ENCODE results near the gene ERCC1.
"Not testable (repeated sequence)": the region's sequence is repeated elsewhere in the genome, so short reads cannot be mapped to it uniquely, and the experiment has no call there.

The ERCC1 gene

GRCh38 chr19:45451850-45452387 is 28.2 kb upstream of the ERCC1 start:
- DNase-seq = no peak

GRCh38 chr19:45451131-45451849 is 27.6 kb upstream of the ERCC1 start:
- no peak for DNase-seq

DNA sequence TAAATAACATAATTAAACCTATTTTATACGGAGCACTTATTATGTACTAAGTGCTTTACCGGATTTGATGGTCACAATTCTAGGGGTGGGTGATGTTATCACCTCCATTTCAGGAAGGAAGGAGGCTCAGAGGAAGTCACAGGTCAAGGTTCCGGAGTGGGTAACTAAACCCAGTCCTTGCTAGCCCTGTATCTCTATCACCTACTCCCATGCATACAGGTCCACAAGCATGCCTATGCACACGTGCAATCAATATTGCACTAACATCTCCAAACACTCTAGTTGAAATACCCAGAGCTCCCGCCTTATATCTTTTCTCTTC is 26.3 kb upstream of the ERCC1 start:
- no peak for DNase-seq

DNA sequence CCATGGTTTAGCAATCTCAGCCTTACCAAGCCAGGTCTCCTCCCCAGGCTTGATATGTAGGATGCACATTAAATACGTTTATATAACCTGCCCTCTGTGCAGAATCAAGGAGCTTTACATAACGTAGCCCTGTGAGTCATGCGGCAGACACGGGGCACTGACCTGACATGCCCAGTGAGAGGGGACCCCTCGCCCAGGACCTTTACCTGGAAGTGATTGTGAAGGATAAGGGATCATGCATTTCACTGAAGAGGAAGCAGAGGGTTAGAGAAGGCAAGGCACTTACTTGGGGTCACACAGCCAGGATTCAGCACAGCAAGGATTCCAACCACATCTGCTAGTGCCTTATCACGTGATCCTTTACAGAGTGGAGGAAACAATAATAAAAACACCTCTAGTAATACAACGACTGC is 25.2 kb upstream of the ERCC1 start:
- DNase-seq = no peak

DNA sequence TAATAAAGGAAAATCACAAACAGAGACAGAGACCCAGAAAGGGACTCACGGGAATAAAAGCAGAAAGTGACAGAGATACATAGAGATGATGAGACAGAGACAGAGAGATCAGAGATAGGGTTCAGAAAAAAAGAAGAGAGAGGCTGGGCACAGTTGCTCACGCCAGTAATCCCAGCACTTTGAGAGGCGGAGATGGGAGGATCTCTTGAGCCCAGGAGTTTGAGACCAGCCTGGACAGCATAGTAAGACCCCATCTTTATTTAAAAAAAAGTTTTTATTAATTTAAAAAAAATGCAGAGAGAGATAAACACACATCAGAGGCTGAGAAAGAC is 24.7 kb upstream of the ERCC1 start:
- no peak for DNase-seq

DNA sequence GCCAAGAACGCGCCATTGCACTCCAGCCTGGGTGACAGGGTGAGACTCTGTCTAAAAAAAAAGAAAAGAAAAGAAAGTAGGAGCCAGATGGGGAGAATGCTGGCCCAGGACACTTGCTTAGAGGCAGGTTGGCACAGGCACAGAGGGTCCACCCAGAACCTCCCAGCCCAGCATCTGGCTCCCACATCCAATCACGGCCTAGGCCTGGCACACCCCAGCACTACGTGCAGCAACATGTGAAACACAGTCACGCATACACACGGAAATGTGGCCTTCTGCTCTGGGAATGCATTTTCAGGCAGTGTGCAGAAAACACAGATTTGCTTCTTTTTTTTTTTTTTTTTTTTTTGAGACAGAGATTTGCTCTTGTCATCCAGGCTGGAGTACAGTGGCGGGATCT is 23.2 kb upstream of the ERCC1 start:
- DNase-seq = no peak

DNA sequence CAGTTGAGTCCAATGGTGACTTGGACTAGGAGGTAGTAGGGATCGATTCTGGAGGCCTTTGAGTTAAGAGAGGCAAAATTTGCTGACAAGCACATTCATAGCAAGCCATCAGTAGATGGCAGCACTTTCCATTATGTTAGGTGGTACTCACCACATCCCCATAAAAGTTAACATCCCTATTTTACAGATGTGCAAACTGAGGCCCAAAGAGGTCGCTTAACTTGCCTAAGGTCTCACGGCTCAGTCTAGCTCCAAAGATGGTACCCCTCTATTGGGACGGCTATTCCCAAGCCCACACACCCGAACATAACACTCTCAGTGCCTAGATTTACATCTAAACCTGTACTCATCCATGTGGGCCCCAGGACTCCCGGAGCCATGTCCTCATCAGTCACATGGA is 22.6 kb upstream of the ERCC1 start:
- DNase-seq = no peak

DNA sequence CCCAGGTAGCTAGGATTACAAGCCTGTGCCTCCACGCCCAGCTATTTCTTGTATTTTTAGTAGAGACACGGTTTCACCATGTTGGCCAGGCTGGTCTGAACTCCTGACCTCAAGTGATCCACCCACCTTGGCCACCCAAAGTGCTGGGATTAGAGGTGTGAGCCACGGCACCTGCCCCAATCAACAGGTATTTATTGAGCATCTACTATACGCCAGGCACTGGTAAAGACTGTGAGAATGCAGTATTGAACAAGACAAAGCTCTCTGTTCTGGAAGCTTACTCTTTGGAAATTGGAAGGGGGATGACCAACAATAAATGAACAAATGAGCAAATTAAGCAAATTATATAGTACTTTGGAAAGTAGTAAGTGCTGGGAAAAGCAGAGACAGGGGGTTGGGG is 21.4 kb upstream of the ERCC1 start:
- DNase-seq = no peak

DNA sequence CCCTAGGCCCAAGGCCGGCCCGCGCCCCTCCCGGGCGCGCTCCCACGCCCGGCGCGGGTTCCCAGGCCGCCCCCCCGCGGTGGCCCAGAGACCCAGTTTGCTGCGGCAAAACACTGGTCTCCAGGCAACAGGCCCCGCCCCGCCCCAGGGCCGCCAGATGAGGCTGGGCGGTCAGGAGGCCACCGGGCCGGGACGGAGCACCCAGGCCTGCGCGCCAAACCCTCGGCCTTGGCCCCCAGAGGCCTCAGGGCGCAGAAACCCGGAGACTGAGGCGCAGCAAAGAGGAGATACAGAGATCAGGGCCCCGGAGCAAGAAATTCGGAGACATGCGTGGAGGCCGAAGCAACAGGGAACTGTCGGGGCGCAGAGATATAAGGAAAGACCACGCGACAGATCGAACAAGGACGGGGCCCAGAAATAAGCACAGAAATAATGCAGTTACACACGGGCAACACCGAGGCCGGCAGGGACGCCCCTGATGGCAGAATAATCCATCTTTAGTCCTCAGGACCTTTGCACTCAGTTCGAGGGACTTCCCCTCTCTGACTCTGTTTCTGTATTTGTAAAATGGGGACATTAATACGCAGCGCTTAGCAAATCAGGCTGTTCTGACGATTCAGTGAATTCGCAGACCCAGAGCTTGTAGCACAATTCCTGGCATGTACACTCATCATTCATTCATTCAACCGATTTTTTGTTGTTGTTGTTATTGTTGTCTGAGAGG is 20.8 kb upstream of the ERCC1 start:
- peak; percentile 81 for DNase-seq

- DNase-seq = peak; percentile 66
Observed at GRCh38 chr19:45443462-45444317, 20.0 kb upstream of the ERCC1 start.

- peak; percentile 32 for DNase-seq
Observed at GRCh38 chr19:45442778-45443461, 19.2 kb upstream of the ERCC1 start.

- DNase-seq = no peak
Observed at GRCh38 chr19:45442408-45442777, 18.7 kb upstream of the ERCC1 start.

DNA sequence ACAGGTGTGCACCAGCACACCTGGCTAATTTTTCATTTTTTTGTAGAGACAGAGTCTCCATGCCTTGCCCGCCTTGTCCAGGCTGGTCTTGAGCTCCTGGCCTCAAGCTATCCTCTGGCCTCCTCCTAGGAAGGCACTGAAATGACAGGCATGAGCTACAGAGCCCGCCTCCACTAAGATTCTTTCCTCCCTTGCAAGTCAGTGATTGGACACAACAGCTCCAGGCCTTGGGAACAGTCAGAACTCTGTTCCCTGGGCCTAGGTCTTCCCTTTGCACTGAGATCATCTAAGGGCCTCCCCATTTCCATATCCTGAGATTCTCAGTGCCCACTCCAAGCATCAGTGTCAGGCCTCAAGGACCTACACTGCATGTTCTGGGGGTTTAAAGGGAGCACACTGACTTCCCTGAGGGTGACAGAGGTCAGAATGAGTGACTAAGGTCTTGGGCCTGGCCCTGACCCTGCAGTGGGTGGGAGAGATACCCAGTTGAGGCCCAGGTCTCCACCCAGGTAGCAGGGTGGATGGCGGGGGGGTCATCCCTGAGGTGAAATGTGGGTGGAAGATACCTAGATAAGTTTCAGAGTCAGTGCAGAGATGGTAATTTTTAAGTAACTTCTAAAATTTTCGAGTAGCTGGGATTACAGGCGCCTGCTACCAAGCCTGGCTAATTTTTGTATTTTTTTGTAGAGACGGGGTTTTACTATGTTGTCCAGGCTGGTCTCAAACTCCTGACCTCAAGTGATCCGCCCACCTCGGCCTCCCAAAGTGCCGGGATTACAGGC is 17.3 kb upstream of the ERCC1 start:
- DNase-seq = no peak

DNA sequence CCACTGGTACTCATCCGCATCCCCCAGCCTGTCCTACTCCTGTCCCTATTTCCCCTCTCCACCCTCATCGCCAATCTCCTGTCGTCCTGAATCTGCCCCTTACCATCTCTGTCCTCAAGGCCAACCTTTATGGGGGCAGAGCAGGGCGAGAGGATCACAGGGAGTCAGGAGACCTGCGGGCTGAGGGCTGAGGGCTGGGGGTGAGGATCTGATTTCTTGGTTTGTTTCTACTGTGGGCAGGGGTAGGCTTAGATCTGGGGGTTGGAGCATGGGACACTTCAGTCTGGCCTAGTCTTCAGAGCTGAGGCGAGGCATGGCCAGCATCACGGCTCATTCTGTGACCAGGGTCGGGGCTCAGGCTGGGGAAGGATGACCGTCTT is 16.5 kb upstream of the ERCC1 start:
- DNase-seq = no peak

DNA sequence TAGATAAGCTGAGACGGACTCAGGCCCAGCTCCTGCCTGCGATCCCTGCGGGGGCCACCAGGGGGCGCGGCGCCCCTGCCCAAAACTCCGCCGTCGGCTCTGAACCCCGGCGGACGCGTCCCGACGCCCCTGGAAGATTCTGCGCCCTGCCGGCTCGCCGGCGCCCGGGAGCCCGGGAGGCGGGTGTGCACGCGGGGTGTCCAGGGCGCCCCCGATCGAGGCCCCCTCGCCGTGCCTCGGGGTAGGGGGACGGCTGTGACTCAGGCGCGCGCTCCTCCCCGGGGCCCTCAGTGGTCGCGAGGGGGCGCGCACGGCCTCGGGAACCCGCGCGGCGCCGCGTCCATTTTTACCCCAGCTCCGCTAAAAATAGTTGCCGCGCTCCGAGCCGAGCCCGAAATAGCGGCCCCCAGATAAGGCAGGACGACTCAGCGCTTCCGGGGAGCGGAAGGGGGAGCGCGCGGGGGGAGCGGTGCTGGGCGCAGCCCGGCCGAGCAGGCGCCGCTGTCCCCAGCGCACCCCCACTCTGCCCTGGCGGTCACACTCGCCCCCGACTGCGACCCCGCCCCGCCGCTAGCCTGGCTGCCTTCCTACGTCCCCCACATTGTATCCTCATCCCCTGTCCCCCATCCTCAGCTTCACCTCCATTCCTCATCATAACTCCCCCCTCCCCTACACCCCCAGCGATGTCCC is 16.0 kb upstream of the ERCC1 start:
- DNase-seq = peak; percentile 88

DNA sequence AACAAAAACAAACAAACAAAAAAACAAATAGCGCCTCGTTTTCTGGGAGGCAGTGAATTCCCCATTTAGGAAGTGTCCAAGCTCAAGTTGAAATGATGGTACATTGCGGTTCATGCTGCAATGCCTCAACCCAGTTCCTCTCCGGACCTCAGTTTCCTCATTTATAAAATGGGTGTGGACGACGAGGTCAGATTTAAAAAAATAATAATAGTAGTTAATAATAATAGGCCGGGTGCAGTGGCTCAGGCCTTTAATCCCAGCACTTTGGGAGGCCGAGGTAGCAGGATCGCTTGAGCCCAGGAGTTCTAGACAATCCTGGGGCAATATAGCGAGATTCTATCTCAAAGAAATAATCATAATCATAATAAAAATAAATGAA is 15.5 kb upstream of the ERCC1 start:
- DNase-seq = no peak

- DNase-seq = no peak
Observed at GRCh38 chr19:45437328-45437727, 13.6 kb upstream of the ERCC1 start.

- not testable (repeated sequence) for DNase-seq
Observed at GRCh38 chr19:45432543-45432942, 8.8 kb upstream of the ERCC1 start.

DNA sequence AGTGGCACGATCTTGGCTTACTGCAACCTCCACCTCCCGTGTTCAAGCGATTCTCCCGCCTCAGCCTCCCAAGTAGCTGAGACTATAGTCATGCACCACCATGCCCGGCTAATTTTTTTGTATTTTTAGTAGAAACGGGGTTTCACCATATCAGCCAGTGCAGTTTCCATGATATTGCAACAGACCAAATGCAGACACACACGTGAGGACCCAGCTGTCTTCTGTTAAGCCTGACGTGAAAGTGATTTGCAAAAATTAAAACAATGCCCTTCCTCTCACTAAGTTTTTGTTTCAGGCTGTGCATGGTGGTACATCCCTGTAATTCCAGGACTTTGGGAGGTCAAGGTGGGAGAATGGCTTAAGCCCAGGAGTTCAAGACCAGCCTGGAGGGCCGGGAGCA is 7.3 kb upstream of the ERCC1 start:
- DNase-seq = not testable (repeated sequence)

DNA sequence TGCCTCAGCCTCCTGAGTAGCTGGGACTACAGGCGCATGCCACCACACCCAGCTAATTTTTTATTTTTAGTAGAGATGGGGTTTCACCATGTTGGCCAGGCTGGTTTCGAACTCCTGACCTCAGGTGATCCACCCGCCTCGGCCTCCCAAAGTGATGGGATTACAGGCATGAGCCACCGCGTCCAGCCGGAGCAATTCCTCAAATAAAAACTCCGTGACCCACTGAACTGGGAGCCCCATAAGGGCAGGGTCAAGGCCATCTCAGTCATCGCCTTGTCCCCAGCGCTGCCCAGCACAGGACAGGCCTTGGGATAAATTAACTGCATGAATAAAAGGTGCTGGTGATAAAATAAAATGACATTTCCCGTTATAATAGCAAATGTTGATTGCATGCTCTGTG is 6.2 kb upstream of the ERCC1 start:
- DNase-seq = not testable (repeated sequence)

- DNase-seq = no peak
Observed at GRCh38 chr19:45428384-45429231, 4.9 kb upstream of the ERCC1 start.
